Transverse colon (tissue), 4 donors: ENCODE data around the gene BST1.

ENCODE experiments used
- POLR2AphosphoS5 ChIP-seq, 3 donors: sonication (generic); formaldehyde crosslinking; IDR thresholded peaks; one replicate each; pipeline ENCODE4 v1.6.1; 2016; ENCODE audit warnings: antibody characterized with exemption in 3 of 3
- TF ChIP-seq, protein P1 (sequence below), 5 experiments: fragments of 200-600 bp in 3 of 5; fragments of 450-650 bp in 2 of 5; sonication (generic) in 3 of 5; IDR thresholded peaks; 1 replicate in 2 of 5; 2 replicates in 3 of 5; pipeline ENCODE4 v1.5.1; 2016 to 2017; ENCODE audit warnings: antibody characterized with exemption in 5 of 5, inconsistent platforms in 3 of 5, mild to moderate bottlenecking in 2 of 5, moderate library complexity in 1 of 5

DNA sequence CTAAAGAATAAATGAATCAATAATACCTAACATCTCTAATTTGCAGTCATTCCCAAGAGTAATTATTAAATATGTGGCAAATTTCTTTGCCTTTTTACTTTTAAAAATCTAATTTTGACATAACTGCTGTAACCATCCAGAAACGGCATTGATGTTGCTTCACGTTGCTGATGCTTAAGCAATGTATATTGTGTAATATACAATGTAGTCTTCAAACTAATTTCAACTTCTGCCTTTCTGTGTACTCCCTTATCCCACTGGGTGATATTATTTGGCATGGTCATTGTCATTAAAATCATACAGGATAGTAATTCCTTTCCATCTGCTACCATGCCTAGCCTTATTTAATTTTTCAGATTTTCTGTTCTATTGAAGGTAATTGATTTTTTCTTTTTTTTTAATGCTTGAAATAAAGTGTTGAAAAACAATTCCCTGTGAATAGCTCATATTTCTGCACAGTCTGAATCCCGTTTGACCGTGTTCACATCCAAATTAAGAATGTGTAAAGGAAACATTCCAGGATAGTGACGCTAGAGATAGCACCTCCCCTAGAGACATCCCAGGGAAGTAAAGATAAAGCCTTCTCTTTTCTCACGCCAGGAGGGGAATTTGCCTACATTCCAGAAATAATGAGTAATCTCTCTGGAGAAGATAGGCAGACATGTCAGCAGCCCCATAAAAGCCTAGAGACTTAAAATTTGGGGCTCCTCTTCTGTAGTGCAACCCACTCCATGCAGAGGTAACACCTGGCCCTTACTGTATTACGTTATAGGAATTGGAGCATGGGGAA, 12.7 kb upstream of the BST1 start:
- TF ChIP-seq, protein P1, sequence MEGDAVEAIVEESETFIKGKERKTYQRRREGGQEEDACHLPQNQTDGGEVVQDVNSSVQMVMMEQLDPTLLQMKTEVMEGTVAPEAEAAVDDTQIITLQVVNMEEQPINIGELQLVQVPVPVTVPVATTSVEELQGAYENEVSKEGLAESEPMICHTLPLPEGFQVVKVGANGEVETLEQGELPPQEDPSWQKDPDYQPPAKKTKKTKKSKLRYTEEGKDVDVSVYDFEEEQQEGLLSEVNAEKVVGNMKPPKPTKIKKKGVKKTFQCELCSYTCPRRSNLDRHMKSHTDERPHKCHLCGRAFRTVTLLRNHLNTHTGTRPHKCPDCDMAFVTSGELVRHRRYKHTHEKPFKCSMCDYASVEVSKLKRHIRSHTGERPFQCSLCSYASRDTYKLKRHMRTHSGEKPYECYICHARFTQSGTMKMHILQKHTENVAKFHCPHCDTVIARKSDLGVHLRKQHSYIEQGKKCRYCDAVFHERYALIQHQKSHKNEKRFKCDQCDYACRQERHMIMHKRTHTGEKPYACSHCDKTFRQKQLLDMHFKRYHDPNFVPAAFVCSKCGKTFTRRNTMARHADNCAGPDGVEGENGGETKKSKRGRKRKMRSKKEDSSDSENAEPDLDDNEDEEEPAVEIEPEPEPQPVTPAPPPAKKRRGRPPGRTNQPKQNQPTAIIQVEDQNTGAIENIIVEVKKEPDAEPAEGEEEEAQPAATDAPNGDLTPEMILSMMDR (IDR thresholded peaks at IDR 0.05), result no peak
- TF ChIP-seq POLR2AphosphoS5 (IDR thresholded peaks at IDR 0.05), result no peak
